Hepatocyte (in vitro differentiated cells): ENCODE measurements around the gene PLD3. TPM values are rescaled to one million over a fixed set of nuclear protein-coding genes. Genes with fewer than 3 reads are reported as not detected.

Experiments
- DNase-seq: peaks from one replicate; pipeline ENCODE4 v3.0.0-alpha.2; 2016; ENCODE audit warnings: low spot score
- H2AFZ ChIP-seq: fragments of 200-600 bp; sonication (generic); 2 replicates; pipeline ENCODE4 v1.6.0; 2016; ENCODE audit warnings: antibody characterized with exemption, mild to moderate bottlenecking
- H3K27ac ChIP-seq: fragments of 200-600 bp; sonication (generic); 2 replicates; pipeline ENCODE4 v1.5.1; 2016; ENCODE audit warnings: mild to moderate bottlenecking
- H3K27me3 ChIP-seq: fragments of 200-600 bp; sonication (generic); 2 replicates; pipeline ENCODE4 v1.6.1; 2016
- H3K36me3 ChIP-seq: fragments of 200-600 bp; sonication (generic); replicated peaks from 2 replicates; pipeline ENCODE4 v1.5.1; 2016; ENCODE audit warnings: low read depth; ENCODE audit not compliant: insufficient read depth
- H3K4me1 ChIP-seq: fragments of 200-600 bp; sonication (generic); 2 replicates; pipeline ENCODE4 v1.5.1; 2016; ENCODE audit warnings: mild to moderate bottlenecking, moderate library complexity; ENCODE audit not compliant: insufficient read depth
- H3K4me2 ChIP-seq: fragments of 200-600 bp; sonication (generic); 2 replicates; pipeline ENCODE4 v1.6.0; 2016
- H3K4me3 ChIP-seq: fragments of 200-600 bp; sonication (generic); 2 replicates; pipeline ENCODE4 v1.5.1; 2016; ENCODE audit warnings: mild to moderate bottlenecking
- H3K79me2 ChIP-seq: fragments of 200-600 bp; sonication (generic); 2 replicates; pipeline ENCODE4 v1.6.0; 2017; ENCODE audit warnings: mild to moderate bottlenecking
- H3K9me2 ChIP-seq: fragments of 200-600 bp; sonication (generic); replicated peaks from 2 replicates; pipeline ENCODE4 v1.6.0; 2017; ENCODE audit warnings: mild to moderate bottlenecking; ENCODE audit not compliant: insufficient read depth
- H3K9me3 ChIP-seq: fragments of 200-600 bp; sonication (generic); 2 replicates; pipeline ENCODE4 v1.5.1; 2016; ENCODE audit warnings: low read depth, mild to moderate bottlenecking
- H4K20me1 ChIP-seq: fragments of 200-600 bp; sonication (generic); 2 replicates; pipeline ENCODE4 v1.6.0; 2016; ENCODE audit warnings: mild to moderate bottlenecking; ENCODE audit not compliant: insufficient read depth, poor library complexity, severe bottlenecking
- CTCF ChIP-seq: fragments of 200-600 bp; sonication (generic); IDR thresholded peaks from 2 replicates; pipeline ENCODE4 v1.5.1; 2016; ENCODE audit warnings: antibody characterized with exemption, mild to moderate bottlenecking; ENCODE audit not compliant: poor library complexity
- EZH2 ChIP-seq: fragments of 200-600 bp; sonication (generic); IDR thresholded peaks from 2 replicates; pipeline ENCODE4 v1.6.1; 2016; ENCODE audit warnings: antibody characterized with exemption, mild to moderate bottlenecking, borderline replicate concordance
- EZH2phosphoT487 ChIP-seq: fragments of 200-600 bp; sonication (generic); IDR thresholded peaks from one replicate; pipeline ENCODE4 v1.6.1; 2018; ENCODE audit warnings: antibody characterized with exemption, mild to moderate bottlenecking, low read depth, moderate library complexity; ENCODE audit not compliant: unreplicated experiment, severe bottlenecking
- WGBS: methylation state at CpG from one replicate; pipeline ENCODE4 v1.1.6; 2016; ENCODE audit warnings: low lambda C conversion rate; ENCODE audit errors: missing lambda C conversion rate; 5-methylcytosine and 5-hydroxymethylcytosine counted together
- polyA plus RNA-seq: library from polyadenylated mRNA; unstranded; fragments of >200 nt; fragmentation: Nextera tagmentation; extraction: Ambion mirVana; gene quantifications from 2 replicates; pipeline ENCODE4 v1.2.1, GENCODE V29; 2016
- total RNA-seq: library from RNA; depleted of rRNA; stranded (reverse); fragments of >200 nt; gene quantifications from 2 replicates; pipeline ENCODE4 v1.2.3, GENCODE V29; 2014

Gene PLD3
- total and polyA plus RNA-seq, 2 experiments from 2014 or later: 805 to 1,297 TPM

- H4K20me1 ChIP-seq: no peaks in the 10 kb centered on the region
- H3K36me3 ChIP-seq: no peaks in the 10 kb centered on the region
- no peak overlapping the region for H3K4me2 ChIP-seq
- H2AFZ ChIP-seq: no peak overlapping the region
- H3K27ac ChIP-seq: no peak overlapping the region
- TF ChIP-seq EZH2phosphoT487: no peak
- TF ChIP-seq EZH2: no peak
- TF ChIP-seq CTCF: no peak
- H3K4me3 ChIP-seq: no peak overlapping the region
- no peaks in the 10 kb centered on the region for H3K9me3 ChIP-seq
- H3K9me2 ChIP-seq: no peaks in the 10 kb centered on the region
- WGBS: 100% methylated on average over 5 of the region's 5 CpGs
- DNase-seq: no peak
- H3K27me3 ChIP-seq: no peaks in the 10 kb centered on the region
- H3K4me1 ChIP-seq: no peaks in the 10 kb centered on the region
- peaks cover 15% of the 10 kb centered on the region for H3K79me2 ChIP-seq
Measured at GRCh38 chr19:40358773-40359172, 10.3 kb downstream of the PLD3 start.

GRCh38 chr19:40360020-40360707, 11.7 kb downstream of the PLD3 start:
- H3K79me2 ChIP-seq: peaks cover 17% of the 10 kb centered on the region
- no peak overlapping the region for H3K27ac ChIP-seq
- H3K4me3 ChIP-seq: no peak overlapping the region
- no peaks in the 10 kb centered on the region for H3K27me3 ChIP-seq
- H3K4me2 ChIP-seq: no peak overlapping the region
- WGBS: 87% methylated on average over 13 of the region's 13 CpGs
- no peak for DNase-seq
- no peaks in the 10 kb centered on the region for H3K9me3 ChIP-seq
- TF ChIP-seq EZH2phosphoT487 (no peak), CTCF (no peak), EZH2 (no peak)
- H3K9me2 ChIP-seq: no peaks in the 10 kb centered on the region
- H4K20me1 ChIP-seq: no peaks in the 10 kb centered on the region
- no peak overlapping the region for H2AFZ ChIP-seq
- H3K4me1 ChIP-seq: peaks cover 3% of the 10 kb centered on the region
- no peaks in the 10 kb centered on the region for H3K36me3 ChIP-seq

- H3K27me3 ChIP-seq: no peaks in the 10 kb centered on the region
- H3K79me2 ChIP-seq: peaks cover 15% of the 10 kb centered on the region
- TF ChIP-seq EZH2phosphoT487 (no peak), EZH2 (no peak), CTCF (no peak)
- no peak for DNase-seq
- H3K36me3 ChIP-seq: no peaks in the 10 kb centered on the region
- no peak overlapping the region for H3K4me2 ChIP-seq
- no peaks in the 10 kb centered on the region for H3K9me3 ChIP-seq
- H2AFZ ChIP-seq: no peak overlapping the region
- WGBS: 96% methylated on average over 12 of the region's 12 CpGs
- H3K4me3 ChIP-seq: no peak overlapping the region
- no peak overlapping the region for H3K27ac ChIP-seq
- H4K20me1 ChIP-seq: no peaks in the 10 kb centered on the region
- H3K9me2 ChIP-seq: no peaks in the 10 kb centered on the region
- peaks cover 5% of the 10 kb centered on the region for H3K4me1 ChIP-seq
Measured at GRCh38 chr19:40360708-40361241, 12.3 kb downstream of the PLD3 start.
